NCI-H2107 treated with DMSO at 0.1 percent for 48 hours (cell line): ENCODE results near the gene ATP6AP2.

Experiments
- DNase-seq: peaks from one replicate; lab custom pipeline; 2025; ENCODE audit not compliant: unreplicated experiment; lab: John Stamatoyannopoulos, UW

Gene ATP6AP2

GRCh38 chrX:40637687-40638086 lies 56.9 kb downstream of the ATP6AP2 start:
- no peak for DNase-seq

GRCh38 chrX:40644176-40644575 lies 63.4 kb downstream of the ATP6AP2 start:
- DNase-seq: no peak

GRCh38 chrX:40644821-40645358 lies 64.1 kb downstream of the ATP6AP2 start:
- peak; percentile 35 for DNase-seq

GRCh38 chrX:40646489-40647306 lies 65.9 kb downstream of the ATP6AP2 start:
- peak; percentile 12 for DNase-seq

GRCh38 chrX:40647307-40648197 lies 66.8 kb downstream of the ATP6AP2 start, which contains the start of gene CXorf38:
Gene CXorf38, minus strand, starts transcription at chrX:40647561. Its CDS starts 41 bp downstream, at chrX:40647520.
- DNase-seq: peak; percentile 87

- DNase-seq: peak; percentile 73
These were observed 71.0 kb downstream of the ATP6AP2 start for GRCh38 chrX:40651620-40652223.

- DNase-seq: no peak
These were observed 71.9 kb downstream of the ATP6AP2 start for GRCh38 chrX:40652664-40653063.

- no peak for DNase-seq
These were observed 72.8 kb downstream of the ATP6AP2 start for GRCh38 chrX:40653535-40653934.
